SU-DHL-6 (cell line): Measurements from ENCODE around the gene TRIM29.

Source experiments
- H2AFZ ChIP-seq: fragments of 200-600 bp; sonication (generic); 2 replicates; pipeline ENCODE4 v1.6.1; 2014; ENCODE audit warnings: low read depth, mild to moderate bottlenecking, moderate library complexity, mixed read lengths, antibody characterized with exemption, low read length; ENCODE audit not compliant: severe bottlenecking
- H3F3A ChIP-seq: fragments of 200-600 bp; shearing (Covaris generic); 2 replicates; pipeline ENCODE4 v1.6.0; 2016; ENCODE audit warnings: antibody characterized with exemption, mild to moderate bottlenecking; ENCODE audit not compliant: insufficient read depth
- H3K27ac ChIP-seq: fragments of 200-600 bp; sonication (generic); 2 replicates; pipeline ENCODE4 v1.5.1; 2016; ENCODE audit warnings: low read depth, mild to moderate bottlenecking, low read length, moderate library complexity, mixed read lengths
- H3K27me3 ChIP-seq: fragments of 200-600 bp; sonication (generic), shearing (Covaris generic); 2 replicates; pipeline ENCODE4 v1.6.0; 2014; ENCODE audit warnings: mild to moderate bottlenecking, low read length
- H3K36me3 ChIP-seq: fragments of 200-600 bp; sonication (generic); 2 replicates; pipeline ENCODE4 v1.6.1; 2014; ENCODE audit warnings: mild to moderate bottlenecking, low read length, mixed read lengths
- H3K4me2 ChIP-seq: fragments of 300-600, 200-600 bp; shearing (Covaris generic), sonication (generic); 2 replicates; pipeline ENCODE4 v1.6.0; 2014; ENCODE audit warnings: low read length, low read depth, mild to moderate bottlenecking; ENCODE audit not compliant: poor library complexity, severe bottlenecking
- H3K4me3 ChIP-seq: fragments of 200-600 bp; sonication (generic); 2 replicates; pipeline ENCODE4 v1.5.1; 2014; ENCODE audit warnings: antibody characterized with exemption, low read length, mild to moderate bottlenecking, mixed read lengths; ENCODE audit not compliant: insufficient read depth, poor library complexity, severe bottlenecking
- H3K79me2 ChIP-seq: fragments of 200-600 bp; sonication (generic); 2 replicates; pipeline ENCODE4 v1.6.1; 2014; ENCODE audit warnings: mild to moderate bottlenecking, low read length, moderate library complexity; ENCODE audit not compliant: insufficient read depth
- H3K9ac ChIP-seq: fragments of 200-600 bp; sonication (generic); 2 replicates; pipeline ENCODE4 v1.7.0; 2014; ENCODE audit warnings: mild to moderate bottlenecking, low read length
- H3K9me2 ChIP-seq: fragments of 200-600 bp; sonication (generic); replicated peaks from 2 replicates; pipeline ENCODE4 v1.6.1; 2014; ENCODE audit warnings: low read length; ENCODE audit not compliant: insufficient read depth
- H3K9me3 ChIP-seq: fragments of 200-600 bp; sonication (generic); 2 replicates; pipeline ENCODE4 v1.6.1; 2014; ENCODE audit warnings: low read length, mixed read lengths; ENCODE audit not compliant: insufficient read depth
- H4K20me1 ChIP-seq: fragments of 200-600 bp; sonication (generic); 2 replicates; pipeline ENCODE4 v1.6.1; 2014; ENCODE audit warnings: low read depth, mild to moderate bottlenecking, antibody characterized with exemption, low read length, moderate library complexity, mixed read lengths
- EZH2phosphoT487 ChIP-seq: fragments of 200-600 bp; sonication (generic), shearing (Covaris generic); conservative IDR thresholded peaks from 2 replicates; pipeline ENCODE4 v1.6.1; 2018; ENCODE audit warnings: mild to moderate bottlenecking, antibody characterized with exemption, low read length, moderate library complexity, mixed read lengths
- TF ChIP-seq, protein P1 (sequence below): fragments of 200-600 bp; sonication (generic); IDR thresholded peaks from one replicate; pipeline ENCODE4 v1.5.1; 2017; ENCODE audit warnings: antibody characterized with exemption, mild to moderate bottlenecking, low read length, moderate library complexity; ENCODE audit not compliant: insufficient read depth, poor library complexity, severe bottlenecking

Gene TRIM29

DNA sequence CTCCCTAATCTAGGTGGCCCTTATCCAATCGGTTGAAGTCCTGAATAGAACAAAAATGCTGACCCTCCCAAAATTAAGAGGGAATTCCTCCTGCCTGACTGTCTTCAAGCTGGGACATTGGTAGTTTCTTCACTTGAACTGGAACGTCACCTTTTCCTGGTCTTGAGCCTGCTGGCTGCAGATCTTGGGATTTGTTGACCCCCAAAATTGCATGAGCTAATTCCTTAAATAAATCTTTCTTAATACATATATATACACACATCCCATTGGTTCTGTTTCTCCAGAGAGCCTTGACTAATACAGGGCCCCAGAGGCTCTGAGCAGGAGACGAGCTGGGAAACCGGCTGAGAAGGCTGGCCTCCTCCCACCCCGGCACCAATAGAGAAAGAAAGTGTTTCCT lies 46.2 kb downstream of the TRIM29 start:
- no peaks in the 10 kb centered on the region for H3K9me2 ChIP-seq
- H2AFZ ChIP-seq, result no peak overlapping the region
- no peaks in the 10 kb centered on the region for H3K36me3 ChIP-seq
- H3K4me3 ChIP-seq, result no peak overlapping the region
- no peaks in the 10 kb centered on the region for H3K9me3 ChIP-seq
- no peaks in the 10 kb centered on the region for H3K79me2 ChIP-seq
- H3F3A ChIP-seq, result no peaks in the 10 kb centered on the region
- no peaks in the 10 kb centered on the region for H3K27me3 ChIP-seq
- no peaks in the 10 kb centered on the region for H4K20me1 ChIP-seq
- no peak overlapping the region for H3K9ac ChIP-seq
- H3K27ac ChIP-seq, result no peak overlapping the region
- no peak for TF ChIP-seq EZH2phosphoT487
- TF ChIP-seq, protein P1, sequence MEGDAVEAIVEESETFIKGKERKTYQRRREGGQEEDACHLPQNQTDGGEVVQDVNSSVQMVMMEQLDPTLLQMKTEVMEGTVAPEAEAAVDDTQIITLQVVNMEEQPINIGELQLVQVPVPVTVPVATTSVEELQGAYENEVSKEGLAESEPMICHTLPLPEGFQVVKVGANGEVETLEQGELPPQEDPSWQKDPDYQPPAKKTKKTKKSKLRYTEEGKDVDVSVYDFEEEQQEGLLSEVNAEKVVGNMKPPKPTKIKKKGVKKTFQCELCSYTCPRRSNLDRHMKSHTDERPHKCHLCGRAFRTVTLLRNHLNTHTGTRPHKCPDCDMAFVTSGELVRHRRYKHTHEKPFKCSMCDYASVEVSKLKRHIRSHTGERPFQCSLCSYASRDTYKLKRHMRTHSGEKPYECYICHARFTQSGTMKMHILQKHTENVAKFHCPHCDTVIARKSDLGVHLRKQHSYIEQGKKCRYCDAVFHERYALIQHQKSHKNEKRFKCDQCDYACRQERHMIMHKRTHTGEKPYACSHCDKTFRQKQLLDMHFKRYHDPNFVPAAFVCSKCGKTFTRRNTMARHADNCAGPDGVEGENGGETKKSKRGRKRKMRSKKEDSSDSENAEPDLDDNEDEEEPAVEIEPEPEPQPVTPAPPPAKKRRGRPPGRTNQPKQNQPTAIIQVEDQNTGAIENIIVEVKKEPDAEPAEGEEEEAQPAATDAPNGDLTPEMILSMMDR, result no peak
- H3K4me2 ChIP-seq, result no peak overlapping the region

DNA sequence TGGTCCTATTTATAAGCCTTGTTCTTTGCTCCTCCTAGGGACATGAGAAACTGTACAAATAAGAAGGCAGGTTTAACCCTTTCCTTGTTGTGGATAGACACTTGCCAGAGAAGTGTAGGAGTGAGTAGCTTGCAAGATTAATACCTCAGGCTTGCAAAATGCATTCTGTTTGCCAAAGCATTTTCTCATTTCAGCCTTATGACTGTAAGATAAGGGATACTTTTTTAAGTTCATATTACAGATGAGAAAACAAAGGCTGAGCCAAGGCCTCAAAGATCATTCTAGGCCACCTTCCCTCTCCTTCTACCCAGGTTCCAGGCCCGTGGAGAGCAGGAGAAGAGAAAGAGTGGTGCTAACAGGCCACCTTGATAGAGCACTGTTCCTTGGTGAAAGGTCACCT lies 46.8 kb downstream of the TRIM29 start:
- TF ChIP-seq EZH2phosphoT487, result no peak
- TF ChIP-seq, protein P1, result no peak
- no peaks in the 10 kb centered on the region for H3K27me3 ChIP-seq

DNA sequence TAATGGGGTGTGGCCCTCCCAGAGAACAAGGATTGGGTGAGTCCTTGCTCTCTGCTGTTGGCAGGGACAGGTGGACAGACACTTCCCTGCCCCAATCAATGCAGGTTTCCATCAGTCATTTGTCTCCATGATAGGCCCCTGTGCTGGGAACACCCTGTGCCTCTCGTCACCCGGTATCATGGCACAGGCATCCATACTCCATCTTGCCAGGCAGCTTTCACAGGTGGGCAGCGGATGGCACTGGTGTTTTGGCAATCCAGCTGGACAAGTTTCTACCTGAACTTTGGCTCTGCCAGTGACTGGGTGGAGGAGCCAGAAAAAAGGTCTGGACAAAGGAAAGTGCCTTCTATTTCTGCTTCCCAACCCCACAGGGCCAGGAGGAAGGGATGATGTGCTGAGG lies 47.5 kb downstream of the TRIM29 start:
- Histone ChIP-seq H3K27ac (no peak overlapping the region), H3F3A (no peaks in the 10 kb centered on the region), H3K4me3 (no peak overlapping the region), H3K79me2 (no peaks in the 10 kb centered on the region), H3K36me3 (no peaks in the 10 kb centered on the region), H3K9ac (no peak overlapping the region), H4K20me1 (no peaks in the 10 kb centered on the region), H3K9me3 (peaks cover 10% of the 10 kb centered on the region; the same call in 1 of the 2 replicates), H3K27me3 (no peaks in the 10 kb centered on the region), H3K4me2 (no peak overlapping the region), H2AFZ (no peak overlapping the region), H3K9me2 (no peaks in the 10 kb centered on the region)
- TF ChIP-seq, protein P1, result no peak
- TF ChIP-seq EZH2phosphoT487, result no peak

More for the DNA sequence above, 46.8 kb downstream of the TRIM29 start:
- Histone ChIP-seq H2AFZ (no peak overlapping the region), H3K9me3 (peaks cover 3% of the 10 kb centered on the region; the same call in 1 of the 2 replicates), H3K79me2 (no peaks in the 10 kb centered on the region), H3K27ac (no peak overlapping the region), H3K36me3 (no peaks in the 10 kb centered on the region), H3K4me3 (no peak overlapping the region), H3F3A (no peaks in the 10 kb centered on the region), H4K20me1 (no peaks in the 10 kb centered on the region), H3K9me2 (no peaks in the 10 kb centered on the region), H3K4me2 (no peak overlapping the region), H3K9ac (no peak overlapping the region)
